Mesenchymal stem cell (in vitro differentiated cells and primary cell): ENCODE data around the gene IQCF2.
"Not testable (repeated sequence)": the region's sequence is repeated elsewhere in the genome, so short reads cannot be mapped to it uniquely, and the experiment has no call there.

ENCODE experiments used
- DNase-seq: peaks from one replicate; pipeline ENCODE4 v3.0.0-alpha.2; 2013
- H2AFZ ChIP-seq: one replicate; pipeline ENCODE4 v1.6.1; 2013; ENCODE audit warnings: low read depth, mild to moderate bottlenecking, control low read depth, inconsistent platforms, low read length, moderate library complexity
- H2AK5ac ChIP-seq: 2 replicates; pipeline ENCODE4 v1.6.1; 2013; ENCODE audit warnings: low read length, moderate library complexity, mild to moderate bottlenecking, inconsistent platforms; ENCODE audit not compliant: severe bottlenecking
- H2BK120ac ChIP-seq: one replicate; pipeline ENCODE4 v1.6.1; 2013; ENCODE audit warnings: low read depth, mild to moderate bottlenecking, inconsistent platforms, low read length, moderate library complexity
- H2BK12ac ChIP-seq, 2 experiments: one replicate each; pipeline ENCODE4 v1.6.1; 2013; ENCODE audit warnings: inconsistent platforms in 2 of 2, low read length in 2 of 2, mild to moderate bottlenecking in 2 of 2, moderate library complexity in 2 of 2, control low read depth in 1 of 2
- H2BK15ac ChIP-seq: one replicate; pipeline ENCODE4 v1.6.1; 2013; ENCODE audit warnings: mild to moderate bottlenecking, low read depth, inconsistent platforms; ENCODE audit not compliant: poor library complexity, severe bottlenecking
- H2BK5ac ChIP-seq: 2 replicates; pipeline ENCODE4 v1.6.1; 2013; ENCODE audit warnings: low read depth, mild to moderate bottlenecking, low read length, control low read depth, inconsistent platforms; ENCODE audit not compliant: poor library complexity, severe bottlenecking
- H3K14ac ChIP-seq, 2 experiments: one replicate each; pipeline ENCODE4 v1.6.1; 2013; ENCODE audit warnings: inconsistent platforms in 2 of 2, low read length in 2 of 2, control low read depth in 1 of 2, mild to moderate bottlenecking in 1 of 2, moderate library complexity in 1 of 2
- H3K18ac ChIP-seq, 2 experiments: one replicate each; pipeline ENCODE4 v1.6.1; 2013; ENCODE audit warnings: inconsistent platforms in 2 of 2, low read length in 2 of 2, control low read depth in 1 of 2, low read depth in 1 of 2, mild to moderate bottlenecking in 1 of 2
- H3K23ac ChIP-seq, 2 experiments: one replicate each; pipeline ENCODE4 v1.6.1; 2013; ENCODE audit warnings: inconsistent platforms in 2 of 2, low read length in 2 of 2, mild to moderate bottlenecking in 2 of 2, moderate library complexity in 2 of 2, control low read depth in 1 of 2
- H3K27ac ChIP-seq: 2 replicates; pipeline ENCODE4 v1.5.1; 2013; ENCODE audit warnings: mild to moderate bottlenecking, moderate library complexity, low read length, control low read depth, inconsistent platforms; ENCODE audit not compliant: poor library complexity, severe bottlenecking
- H3K27me3 ChIP-seq, 2 experiments: 2 replicates each; pipeline versions ENCODE4 v1.6.1 to v1.7.0; 2013; ENCODE audit warnings: low read length in 2 of 2, mild to moderate bottlenecking in 2 of 2, moderate library complexity in 2 of 2, control low read depth in 1 of 2, inconsistent platforms in 1 of 2; ENCODE audit not compliant: control insufficient read depth in 1 of 2, insufficient read depth in 1 of 2
- H3K36me3 ChIP-seq, 2 experiments: 2 replicates each; pipeline versions ENCODE4 v1.6.1 to v1.7.0; 2013; ENCODE audit warnings: low read length in 2 of 2, control low read depth in 1 of 2, inconsistent platforms in 1 of 2, low read depth in 1 of 2, mild to moderate bottlenecking in 1 of 2; ENCODE audit not compliant: insufficient read depth in 2 of 2, control insufficient read depth in 1 of 2
- H3K4ac ChIP-seq, 2 experiments: one replicate each; pipeline ENCODE4 v1.6.1; 2013; ENCODE audit warnings: inconsistent platforms in 2 of 2, low read length in 2 of 2, mild to moderate bottlenecking in 2 of 2, moderate library complexity in 2 of 2, control low read depth in 1 of 2, low read depth in 1 of 2
- H3K4me1 ChIP-seq: 2 replicates; pipeline ENCODE4 v1.6.1; 2013; ENCODE audit warnings: low read depth, low read length, control low read depth; ENCODE audit not compliant: control insufficient read depth, insufficient read depth
- H3K4me2 ChIP-seq: 2 replicates; pipeline ENCODE4 v1.6.1; 2013; ENCODE audit warnings: low read length, mild to moderate bottlenecking, inconsistent platforms; ENCODE audit not compliant: poor library complexity, severe bottlenecking
- H3K4me3 ChIP-seq, 2 experiments: 2 replicates each; pipeline versions ENCODE4 v1.5.1 to v1.7.0; 2013; ENCODE audit warnings: low read length in 2 of 2, mild to moderate bottlenecking in 2 of 2, control low read depth in 1 of 2, low read depth in 1 of 2; ENCODE audit not compliant: insufficient read depth in 1 of 2
- H3K79me1 ChIP-seq: replicated peaks from 2 replicates; pipeline ENCODE4 v1.6.1; 2013; ENCODE audit warnings: mild to moderate bottlenecking, control low read depth, low read length, inconsistent platforms; ENCODE audit not compliant: poor library complexity, severe bottlenecking
- H3K9ac ChIP-seq: 2 replicates; pipeline ENCODE4 v1.7.0; 2013; ENCODE audit warnings: mild to moderate bottlenecking, low read length, moderate library complexity
- H3K9me3 ChIP-seq: 2 replicates; pipeline ENCODE4 v1.7.0; 2013; ENCODE audit warnings: mild to moderate bottlenecking, low read length; ENCODE audit not compliant: control insufficient read depth
- H4K8ac ChIP-seq: one replicate; pipeline ENCODE4 v1.6.1; 2013; ENCODE audit warnings: inconsistent platforms, mild to moderate bottlenecking, low read length, moderate library complexity
- H4K91ac ChIP-seq: one replicate; pipeline ENCODE4 v1.6.1; 2013; ENCODE audit warnings: mild to moderate bottlenecking, low read length, inconsistent platforms
- WGBS: methylation state at CpG from one replicate; pipeline ENCODE4 v1.1.7; 2013; ENCODE audit warnings: mixed read lengths; 5-methylcytosine and 5-hydroxymethylcytosine counted together

Gene IQCF2

GRCh38 chr3:51845129-51845528, 16.3 kb upstream of the IQCF2 start:
- peaks cover 0 to 11% of the 10 kb centered on the region in 2 experiments for H3K27me3 ChIP-seq
- H2BK5ac ChIP-seq: no peak overlapping the region
- 83% methylated on average over 7 of the region's 7 CpGs for WGBS
- no peak overlapping the region for H2BK15ac ChIP-seq
- H2BK12ac ChIP-seq: no peak overlapping the region
- H3K4ac ChIP-seq: no peak overlapping the region
- no peaks in the 10 kb centered on the region for H3K79me1 ChIP-seq
- no peak overlapping the region for H2BK120ac ChIP-seq
- no peaks in the 10 kb centered on the region for H3K4me1 ChIP-seq
- no peak overlapping the region for H3K27ac ChIP-seq
- no peak overlapping the region for H3K4me3 ChIP-seq
- peaks cover 5% of the 10 kb centered on the region for H3K9me3 ChIP-seq
- no peak overlapping the region for H2AFZ ChIP-seq
- no peak overlapping the region for H3K18ac ChIP-seq
- DNase-seq: no peak
- H2AK5ac ChIP-seq: no peak overlapping the region
- no peak overlapping the region for H4K8ac ChIP-seq
- no peaks in the 10 kb centered on the region for H3K36me3 ChIP-seq
- H3K23ac ChIP-seq: no peak overlapping the region
- H3K9ac ChIP-seq: no peak overlapping the region
- H4K91ac ChIP-seq: no peak overlapping the region
- no peak overlapping the region for H3K14ac ChIP-seq
- no peak overlapping the region for H3K4me2 ChIP-seq

- H2BK5ac ChIP-seq, H4K91ac ChIP-seq, H3K18ac ChIP-seq, DNase-seq, H4K8ac ChIP-seq, H3K9ac ChIP-seq, H3K4ac ChIP-seq, H3K36me3 ChIP-seq, H3K27me3 ChIP-seq, H3K4me3 ChIP-seq, H3K4me2 ChIP-seq, H3K23ac ChIP-seq, H2BK120ac ChIP-seq, H3K4me1 ChIP-seq, H3K79me1 ChIP-seq, H3K14ac ChIP-seq, H2BK12ac ChIP-seq, H2AK5ac ChIP-seq, H3K9me3 ChIP-seq, H2AFZ ChIP-seq, H3K27ac ChIP-seq, H2BK15ac ChIP-seq: not testable (repeated sequence)
- WGBS: 85% methylated on average over 1 of the region's 1 CpG
These were observed 6.0 kb upstream of the IQCF2 start for GRCh38 chr3:51855411-51855810.

- Histone ChIP-seq H3K27me3 (peaks cover 3 to 4% of the 10 kb centered on the region in 2 experiments), H3K23ac (peak overlapping the region in 1 of 2 experiments; percentile 94), H2AK5ac (no peak overlapping the region), H3K18ac (no peak overlapping the region), H3K4me2 (no peak overlapping the region), H3K4me1 (no peaks in the 10 kb centered on the region), H3K14ac (no peak overlapping the region), H3K9me3 (no peaks in the 10 kb centered on the region), H2AFZ (no peak overlapping the region), H2BK120ac (no peak overlapping the region), H3K36me3 (no peaks in the 10 kb centered on the region), H3K4ac (no peak overlapping the region), H3K27ac (no peak overlapping the region), H2BK12ac (no peak overlapping the region), H2BK5ac (no peak overlapping the region), H3K4me3 (no peak overlapping the region), H2BK15ac (no peak overlapping the region), H4K8ac (no peak overlapping the region), H3K79me1 (no peaks in the 10 kb centered on the region), H4K91ac (no peak overlapping the region), H3K9ac (no peak overlapping the region)
- no peak for DNase-seq
- WGBS: 74% methylated on average over 13 of the region's 13 CpGs
These were observed 1.5 kb downstream of the IQCF2 start for GRCh38 chr3:51862886-51863285.

- WGBS: 67% methylated on average over 1 of the region's 1 CpG
- H3K4ac ChIP-seq, H3K4me3 ChIP-seq: not testable (repeated sequence)
These were observed 7.5 kb downstream of the IQCF2 start for GRCh38 chr3:51868896-51869295.

More at GRCh38 chr3:51868896-51869295, 7.5 kb downstream of the IQCF2 start:
- H3K4me2 ChIP-seq, H3K14ac ChIP-seq, H2AK5ac ChIP-seq, H3K79me1 ChIP-seq, H3K9me3 ChIP-seq, H4K8ac ChIP-seq, H3K36me3 ChIP-seq, H2BK12ac ChIP-seq, H2AFZ ChIP-seq, H4K91ac ChIP-seq, H2BK5ac ChIP-seq, DNase-seq, H3K23ac ChIP-seq, H3K27ac ChIP-seq, H3K18ac ChIP-seq, H2BK15ac ChIP-seq, H3K4me1 ChIP-seq, H3K9ac ChIP-seq, H3K27me3 ChIP-seq, H2BK120ac ChIP-seq: not testable (repeated sequence)
